8988T (cell line): ENCODE results near the gene LILRB3.
"Not testable (repeated sequence)": the region's sequence is repeated elsewhere in the genome, so short reads cannot be mapped to it uniquely, and the experiment has no call there.

Source experiments
- DNase-seq: peaks from one replicate; pipeline ENCODE4 v3.0.0; 2011

LILRB3 gene

DNA sequence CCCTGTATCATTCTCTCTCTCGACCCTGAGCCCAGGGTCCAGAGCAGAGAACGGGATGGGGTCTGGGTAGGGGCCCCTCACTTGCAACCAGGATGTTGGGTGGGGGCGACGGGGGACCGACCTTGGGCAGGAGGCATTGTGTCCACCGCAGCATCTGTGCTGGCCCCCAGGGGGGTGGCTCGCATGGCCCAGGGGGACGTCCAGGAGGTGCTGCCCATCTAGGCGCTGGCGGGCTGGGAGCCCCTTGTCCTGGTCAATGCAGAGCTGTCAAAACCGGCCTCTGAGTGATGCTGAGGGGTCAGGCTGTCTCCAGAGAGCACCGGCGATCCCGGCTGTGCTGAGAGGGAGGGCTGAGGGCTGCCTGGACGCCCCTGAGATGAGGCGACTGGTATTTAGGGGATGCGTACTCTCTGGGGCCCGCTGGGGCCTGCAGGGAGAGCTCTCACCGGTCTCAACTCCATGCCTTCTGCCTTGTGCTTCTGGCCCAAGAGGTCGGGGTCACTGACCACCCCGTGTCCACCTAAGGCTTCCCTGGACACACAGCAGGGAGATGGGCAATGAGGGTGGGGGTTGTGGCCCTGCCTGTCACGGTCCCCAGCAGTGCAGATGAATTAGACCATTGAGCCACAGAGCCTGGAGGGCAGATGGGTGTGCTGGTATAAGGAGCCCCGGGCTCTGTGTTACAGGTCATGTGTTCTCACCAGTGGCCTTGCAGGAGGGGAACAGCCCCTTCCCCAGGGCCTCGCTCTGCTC is 13.6 kb downstream of the LILRB3 start:
- no peak for DNase-seq

DNA sequence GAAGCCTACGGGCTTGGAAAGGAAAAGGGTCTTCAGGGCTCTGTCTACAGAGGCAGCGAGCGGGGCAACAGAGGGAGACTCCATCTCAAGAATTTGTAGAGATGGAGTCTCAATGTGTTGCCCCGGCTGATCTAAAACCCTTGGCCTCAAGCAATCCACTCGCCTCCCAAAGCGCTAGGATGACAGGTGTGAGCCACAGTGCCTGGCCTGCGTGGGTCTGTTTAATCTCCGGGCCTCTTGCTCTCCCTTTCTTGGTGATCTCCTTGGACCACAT is 14.1 kb downstream of the LILRB3 start:
- no peak for DNase-seq

DNA sequence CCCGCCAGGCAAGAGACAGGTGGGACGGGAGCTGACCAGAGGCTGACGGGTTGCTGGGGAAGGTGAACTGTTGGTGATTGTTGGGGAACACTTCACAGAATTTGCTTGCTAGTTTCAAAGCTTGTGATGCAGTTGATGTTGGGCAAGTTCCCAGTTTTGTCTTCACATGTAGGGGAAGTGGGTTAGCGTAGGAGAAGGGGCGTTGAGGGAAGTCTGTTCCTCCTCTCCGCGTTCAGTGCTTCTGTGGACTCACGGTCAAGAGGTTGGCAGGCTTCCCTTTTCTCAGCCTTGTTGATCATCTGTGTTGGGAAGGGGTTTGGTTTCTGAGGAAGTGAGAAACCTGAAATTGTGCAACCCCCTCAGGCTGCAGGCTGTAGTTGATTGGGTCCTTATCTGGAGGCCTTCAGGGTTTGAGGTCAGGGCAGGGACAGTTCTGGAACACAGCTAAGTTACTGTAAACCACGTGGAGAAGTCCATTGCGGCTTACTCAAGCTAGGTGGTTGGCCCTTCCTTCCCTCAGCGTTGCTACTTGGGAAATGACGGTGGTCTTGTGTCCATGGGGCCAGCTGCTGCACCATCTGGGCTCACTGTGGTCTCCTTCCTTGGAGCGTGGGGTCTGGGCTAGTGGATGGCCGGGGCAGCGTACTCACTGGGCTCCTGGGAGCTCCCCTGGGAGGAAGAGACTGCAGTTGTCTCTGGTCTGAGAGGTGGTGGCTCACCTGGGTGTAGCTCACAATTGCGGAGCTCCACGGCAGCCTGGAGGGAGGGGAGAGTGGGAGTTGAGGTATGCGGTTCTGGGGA is 14.6 kb downstream of the LILRB3 start:
- no peak for DNase-seq

DNA sequence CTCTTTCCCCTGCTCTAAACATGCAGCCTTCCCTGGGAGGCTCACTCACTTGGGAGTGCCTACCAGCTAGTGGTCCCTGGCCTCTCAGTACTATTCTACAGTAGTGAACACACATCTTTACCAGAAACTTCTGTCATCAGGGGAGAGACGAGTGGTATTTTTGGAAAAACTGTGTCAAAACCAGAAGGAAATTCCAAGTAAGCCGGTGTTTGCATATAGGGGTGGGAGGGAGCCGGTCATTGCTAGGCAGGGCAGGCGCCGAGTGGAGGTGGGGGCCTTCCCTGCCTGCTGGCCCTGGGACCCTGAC is 15.2 kb downstream of the LILRB3 start:
- DNase-seq = no peak

DNA sequence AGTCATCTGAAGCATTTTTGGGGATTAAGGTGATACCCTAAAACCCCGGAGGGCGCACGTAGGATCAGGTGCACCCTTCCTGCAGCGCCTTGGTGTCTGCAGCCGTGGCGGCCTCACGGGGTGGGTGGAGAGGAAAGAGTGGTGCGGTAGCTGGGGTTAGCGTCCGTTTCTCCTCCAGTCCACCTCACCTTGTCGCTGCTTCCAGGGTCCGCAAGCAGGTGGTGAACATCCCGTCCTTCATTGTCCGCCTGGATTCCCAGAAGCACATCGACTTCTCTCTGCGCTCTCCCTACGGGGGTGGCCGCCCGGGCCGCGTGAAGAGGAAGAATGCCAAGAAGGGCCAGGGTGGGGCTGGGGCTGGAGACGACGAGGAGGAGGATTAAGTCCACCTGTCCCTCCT is 15.6 kb downstream of the LILRB3 start:
- not testable (repeated sequence) for DNase-seq

DNA sequence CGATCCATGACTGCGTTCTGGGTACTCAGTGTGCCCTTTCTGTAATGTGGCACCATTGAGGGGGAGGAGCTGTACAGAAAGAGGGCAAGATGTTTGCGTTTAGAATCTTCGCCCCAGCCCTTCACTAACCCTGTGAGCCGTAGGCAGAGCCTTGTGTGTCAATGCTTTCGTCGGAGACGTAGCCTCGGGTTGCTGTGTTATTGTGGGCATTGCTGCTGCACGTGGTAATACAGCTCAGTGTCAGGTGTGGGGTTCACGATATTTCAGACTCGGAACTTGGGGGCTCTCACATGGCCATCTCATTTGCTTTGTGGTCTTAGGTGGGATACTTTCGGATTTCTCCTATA is 16.0 kb downstream of the LILRB3 start:
- DNase-seq = no peak

DNA sequence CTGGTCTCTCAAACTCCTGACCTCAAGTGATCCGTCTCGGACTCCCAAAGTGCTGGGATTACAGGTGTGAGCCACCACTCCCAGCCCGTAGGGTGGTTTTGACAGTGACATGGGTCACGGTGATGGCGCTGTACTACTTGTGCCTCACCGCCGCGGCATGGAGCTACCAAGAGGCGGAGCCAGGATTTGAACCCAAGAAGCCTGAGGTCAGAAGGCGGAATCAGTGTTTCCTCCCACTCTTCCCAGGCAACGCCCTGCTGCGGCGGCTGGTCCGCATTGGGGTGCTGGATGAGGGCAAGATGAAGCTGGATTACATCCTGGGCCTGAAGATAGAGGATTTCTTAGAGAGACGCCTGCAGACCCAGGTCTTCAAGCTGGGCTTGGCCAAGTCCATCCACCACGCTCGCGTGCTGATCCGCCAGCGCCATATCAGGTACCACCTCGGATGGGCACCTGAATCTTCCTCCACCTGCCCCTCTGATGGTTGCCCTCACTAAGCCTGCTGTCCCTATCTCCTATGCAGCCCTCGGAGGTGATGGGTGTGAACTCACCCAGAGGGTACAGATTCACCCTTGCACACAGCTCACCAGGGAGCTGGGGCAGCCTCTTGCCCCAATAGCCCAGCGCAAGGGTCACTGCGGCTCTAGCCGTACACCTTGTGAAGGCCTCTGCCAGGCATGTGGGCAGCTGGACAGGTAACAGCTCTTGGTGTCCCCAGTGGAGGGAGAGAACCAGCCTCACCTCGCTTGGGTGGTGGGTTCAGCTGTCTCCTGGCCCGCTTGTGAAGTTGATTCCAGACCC is 16.6 kb downstream of the LILRB3 start:
- no peak for DNase-seq

DNA sequence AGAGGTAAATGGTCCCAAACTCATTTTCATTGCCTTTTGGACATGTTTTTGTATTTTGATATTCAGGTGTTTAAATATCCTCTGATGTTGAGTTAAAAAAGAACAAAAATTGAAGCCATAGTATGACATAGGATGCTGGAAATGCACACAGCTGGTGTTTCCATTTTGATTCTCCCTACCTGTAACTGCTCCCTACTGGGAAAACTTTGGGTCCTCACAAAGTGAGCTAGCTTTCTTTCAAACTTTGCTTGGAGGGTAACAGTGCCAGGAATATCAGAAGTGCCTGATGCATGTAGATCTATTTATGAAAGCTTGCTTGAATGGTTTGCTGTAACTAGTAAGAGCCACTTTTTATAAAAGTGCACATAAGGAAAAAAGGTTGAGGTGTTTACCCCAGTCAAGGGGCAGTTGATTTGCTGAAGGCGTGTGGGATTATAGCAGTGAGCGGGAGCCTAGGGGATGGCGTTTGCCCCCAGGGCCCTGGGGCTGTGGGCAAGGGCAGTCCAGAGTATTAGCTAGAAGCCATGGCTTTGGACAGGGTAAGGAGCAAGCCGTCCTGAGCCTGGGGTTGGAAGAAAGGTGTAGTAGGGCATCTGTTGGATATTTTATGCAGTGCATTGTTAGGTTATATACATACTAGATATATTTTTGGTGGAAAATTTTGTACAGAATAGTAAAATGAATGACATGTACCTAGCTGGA is 17.9 kb downstream of the LILRB3 start:
- DNase-seq = no peak

DNA sequence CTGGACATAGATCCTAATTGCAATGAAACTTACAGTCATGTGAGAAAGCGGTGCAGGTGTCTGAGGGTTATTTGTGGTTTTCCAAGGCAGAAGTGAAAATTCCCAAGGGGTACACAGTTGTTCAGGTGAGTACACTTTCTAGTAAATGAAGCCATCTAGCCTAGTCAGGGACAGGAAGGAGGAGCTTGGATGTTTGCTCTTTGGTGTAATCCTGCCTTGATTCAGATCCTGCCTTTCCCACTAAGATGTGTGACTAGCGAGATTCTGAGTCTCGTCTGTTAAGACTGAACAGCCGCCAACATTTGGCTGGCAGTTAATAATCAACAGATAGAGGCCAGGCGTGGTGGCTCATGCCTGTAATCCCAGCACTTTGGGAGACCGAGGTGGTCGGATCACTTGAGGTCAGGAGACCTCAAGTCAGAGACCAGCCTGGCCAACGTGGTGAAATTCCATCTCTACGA is 19.6 kb downstream of the LILRB3 start:
- DNase-seq = no peak

DNA sequence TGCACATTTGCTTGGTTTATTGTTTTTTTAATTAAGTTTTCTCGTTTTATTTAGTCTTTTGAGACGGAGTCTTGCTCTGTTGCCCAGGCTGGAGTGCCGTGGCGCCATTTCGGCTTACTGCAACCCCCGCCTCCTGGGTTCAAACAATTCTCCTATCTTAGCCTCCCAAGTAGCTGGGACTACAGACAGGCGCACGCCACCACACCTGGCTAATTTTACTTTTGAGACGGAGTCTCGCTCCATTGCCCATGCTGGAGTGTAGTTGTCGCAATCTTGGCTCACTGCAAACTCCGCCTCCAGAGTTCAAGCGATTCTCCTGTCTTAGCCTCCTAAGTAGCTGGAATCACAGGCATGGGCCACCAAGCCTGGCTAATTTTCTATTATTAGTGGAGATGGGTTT is 20.8 kb downstream of the LILRB3 start:
- DNase-seq = no peak

DNA sequence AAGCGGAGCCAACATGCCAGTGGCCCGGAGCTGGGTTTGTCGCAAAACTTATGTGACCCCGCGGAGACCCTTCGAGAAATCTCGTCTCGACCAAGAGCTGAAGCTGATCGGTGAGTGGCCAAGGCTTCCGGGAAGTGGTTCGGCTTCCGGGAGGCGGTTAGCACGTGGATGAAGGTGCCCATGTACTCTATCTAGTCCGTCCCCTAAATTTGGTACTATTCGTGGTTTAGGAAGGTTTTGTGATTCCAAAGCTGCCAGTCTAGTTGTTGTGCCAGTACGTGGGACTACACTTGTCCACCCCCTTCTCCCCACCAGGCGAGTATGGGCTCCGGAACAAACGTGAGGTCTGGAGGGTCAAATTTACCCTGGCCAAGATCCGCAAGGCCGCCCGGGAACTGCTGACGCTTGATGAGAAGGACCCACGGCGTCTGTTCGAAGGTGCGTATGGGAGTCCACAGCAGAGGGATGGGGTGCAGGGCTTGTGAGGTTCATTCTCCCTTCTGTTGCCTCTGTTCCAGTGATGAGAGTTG is 21.6 kb downstream of the LILRB3 start:
- no peak for DNase-seq

DNA sequence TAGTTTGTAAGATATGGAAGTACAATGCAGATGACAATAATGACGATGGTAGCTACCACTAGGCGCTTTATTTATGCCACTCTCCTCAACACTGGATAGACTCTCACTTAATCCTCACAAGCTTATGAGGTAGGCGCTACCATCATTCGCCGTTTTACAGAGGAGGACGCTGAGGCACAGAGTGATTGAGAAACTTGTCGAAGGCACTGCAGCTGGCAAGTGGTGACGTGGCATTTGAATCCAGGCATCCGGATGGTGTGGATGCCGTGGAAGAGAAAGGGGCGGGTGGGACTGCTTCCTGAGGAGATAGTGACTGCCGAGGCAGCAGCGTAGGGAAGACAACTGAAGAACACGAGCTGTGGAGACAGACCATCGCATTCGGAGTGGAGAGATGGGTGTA is 23.4 kb downstream of the LILRB3 start:
- DNase-seq = no peak

DNA sequence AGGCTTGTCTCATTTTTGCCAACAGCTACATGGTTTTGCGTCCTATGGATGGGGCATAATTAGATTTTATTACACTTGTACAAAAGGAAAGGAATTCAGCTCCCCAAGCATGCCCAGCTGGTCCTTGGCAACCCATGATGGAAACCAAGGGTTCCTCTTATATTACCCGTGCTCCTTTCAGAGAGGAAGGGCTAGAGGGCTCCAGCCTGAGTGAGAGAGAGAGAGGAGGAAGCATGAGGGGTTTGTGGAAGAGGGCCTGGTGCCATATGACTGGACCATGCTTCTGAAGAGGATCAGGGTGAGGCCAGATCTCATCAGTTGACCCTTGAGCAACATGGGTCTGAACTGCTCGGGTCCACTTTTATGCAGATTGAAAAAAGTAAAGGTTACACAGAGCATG is 25.7 kb downstream of the LILRB3 start:
- DNase-seq = no peak

DNA sequence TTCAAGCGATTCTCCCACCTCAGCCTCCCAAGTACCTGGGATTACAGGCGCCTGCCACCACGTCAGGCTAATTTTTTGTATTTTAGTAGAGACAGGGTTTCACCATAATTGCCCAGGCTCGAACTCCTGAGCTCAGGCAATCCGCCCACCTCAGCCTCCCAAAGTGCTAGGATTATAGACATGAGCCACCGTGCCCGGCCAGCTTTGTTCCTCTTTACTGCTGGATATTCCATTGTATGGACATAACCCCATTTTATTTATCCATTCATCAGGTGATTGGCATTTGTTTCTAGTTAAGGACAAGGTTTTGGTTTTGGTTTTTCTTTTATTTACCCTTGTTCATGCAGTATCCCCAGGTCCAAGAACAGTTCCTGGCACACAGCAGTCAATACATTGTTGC is 26.3 kb downstream of the LILRB3 start:
- no peak for DNase-seq

DNA sequence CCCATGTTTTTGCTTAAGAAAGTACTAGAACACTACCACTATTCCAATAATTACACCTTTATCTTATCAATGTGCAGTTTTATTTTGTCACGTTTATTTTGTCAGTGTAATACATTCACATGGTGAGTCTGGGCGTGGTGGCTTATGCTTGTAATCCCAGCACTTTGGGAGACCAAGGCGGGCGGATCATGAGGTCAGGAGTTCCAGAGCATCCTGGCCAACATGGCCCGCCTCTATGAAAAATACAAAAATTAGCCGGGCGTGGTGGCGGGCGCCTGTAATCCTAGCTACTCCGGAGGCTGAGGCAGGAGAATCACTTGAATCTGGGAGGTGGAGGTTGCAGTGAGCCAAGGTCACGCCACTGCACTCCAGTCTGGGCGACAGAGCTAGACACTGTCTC is 28.3 kb downstream of the LILRB3 start:
- not testable (repeated sequence) for DNase-seq

DNA sequence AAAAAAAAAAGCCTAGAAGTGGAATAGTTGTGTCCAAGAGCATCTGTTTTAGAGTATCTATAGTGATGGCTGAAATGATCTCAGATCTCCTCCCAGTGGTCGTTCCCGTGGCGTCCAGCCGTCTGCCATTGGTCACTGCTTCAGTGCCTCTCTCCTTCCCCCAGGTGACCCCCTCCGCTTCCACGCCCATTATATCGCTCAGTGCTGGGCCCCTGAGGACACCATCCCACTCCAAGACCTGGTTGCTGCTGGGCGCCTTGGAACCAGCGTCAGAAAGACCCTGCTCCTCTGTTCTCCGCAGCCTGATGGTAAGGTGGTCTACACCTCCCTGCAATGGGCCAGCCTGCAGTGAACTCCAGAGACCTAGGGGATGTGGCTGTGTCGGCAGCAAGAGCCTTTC is 29.8 kb downstream of the LILRB3 start:
- no peak for DNase-seq

DNA sequence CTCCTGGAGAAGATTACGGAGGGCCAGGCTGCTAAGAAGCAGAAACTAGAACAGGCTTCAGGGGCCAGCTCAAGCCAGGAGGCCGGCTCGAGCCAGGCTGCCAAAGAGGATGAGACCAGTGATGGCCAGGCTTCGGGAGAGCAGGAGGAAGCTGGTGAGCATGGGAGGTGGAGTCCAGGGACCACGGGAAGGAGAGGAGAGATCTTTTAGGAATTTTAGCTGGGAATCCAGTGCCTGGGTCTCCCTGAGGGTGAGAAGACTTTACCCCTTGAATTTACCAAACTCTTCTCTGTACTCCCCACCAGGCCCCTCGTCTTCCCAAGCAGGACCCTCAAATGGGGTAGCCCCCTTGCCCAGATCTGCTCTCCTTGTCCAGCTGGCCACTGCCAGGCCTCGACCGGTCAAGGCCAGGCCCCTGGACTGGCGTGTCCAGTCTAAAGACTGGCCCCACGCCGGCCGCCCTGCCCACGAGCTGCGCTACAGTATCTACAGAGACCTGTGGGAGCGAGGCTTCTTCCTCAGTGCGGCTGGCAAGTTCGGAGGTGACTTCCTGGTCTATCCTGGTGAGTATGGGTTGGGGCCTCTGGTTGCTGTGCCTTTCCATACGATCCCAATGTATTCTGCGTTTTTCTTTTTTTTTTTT is 30.9 kb downstream of the LILRB3 start:
- DNase-seq = no peak

DNA sequence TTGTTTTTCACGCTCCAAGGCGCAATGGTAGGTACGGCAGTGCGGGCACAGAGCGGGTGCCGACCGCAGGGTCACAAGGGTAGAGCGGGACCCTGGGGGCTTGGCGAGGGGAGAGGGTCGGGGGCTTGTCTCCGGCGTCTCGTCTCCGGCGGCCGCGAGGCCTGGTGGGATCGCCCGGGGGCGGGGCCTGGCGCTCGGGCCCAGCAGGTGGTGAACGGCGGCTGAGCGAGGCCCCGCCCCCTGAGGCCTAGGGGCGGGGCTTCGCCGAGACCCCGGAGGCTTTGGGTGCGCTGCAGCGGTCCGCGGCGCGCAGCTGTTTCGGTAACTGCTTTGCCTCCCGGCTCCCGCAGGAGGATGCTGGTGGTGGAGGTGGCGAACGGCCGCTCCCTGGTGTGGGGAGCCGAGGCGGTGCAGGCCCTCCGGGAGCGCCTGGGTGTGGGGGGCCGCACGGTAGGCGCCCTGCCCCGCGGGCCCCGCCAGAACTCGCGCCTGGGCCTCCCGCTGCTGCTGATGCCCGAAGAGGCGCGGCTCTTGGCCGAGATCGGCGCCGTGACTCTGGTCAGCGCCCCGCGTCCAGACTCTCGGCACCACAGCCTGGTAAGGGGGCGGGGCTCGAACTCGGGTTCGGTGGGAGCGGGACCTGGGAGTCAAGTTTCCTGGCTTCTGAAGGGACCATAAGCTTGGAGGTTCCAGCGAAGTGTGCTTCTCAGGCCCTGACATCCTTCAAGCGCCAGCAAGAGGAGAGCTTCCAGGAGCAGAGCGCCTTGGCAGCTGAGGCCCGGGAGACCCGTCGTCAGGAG is 31.6 kb downstream of the LILRB3 start, which contains the start of gene TSEN34:
TSEN34 (plus strand) TSS at position 298 of the 800 bp plus-strand sequence; CDS start at position 355, 57 bp downstream.
- DNase-seq = no peak

DNA sequence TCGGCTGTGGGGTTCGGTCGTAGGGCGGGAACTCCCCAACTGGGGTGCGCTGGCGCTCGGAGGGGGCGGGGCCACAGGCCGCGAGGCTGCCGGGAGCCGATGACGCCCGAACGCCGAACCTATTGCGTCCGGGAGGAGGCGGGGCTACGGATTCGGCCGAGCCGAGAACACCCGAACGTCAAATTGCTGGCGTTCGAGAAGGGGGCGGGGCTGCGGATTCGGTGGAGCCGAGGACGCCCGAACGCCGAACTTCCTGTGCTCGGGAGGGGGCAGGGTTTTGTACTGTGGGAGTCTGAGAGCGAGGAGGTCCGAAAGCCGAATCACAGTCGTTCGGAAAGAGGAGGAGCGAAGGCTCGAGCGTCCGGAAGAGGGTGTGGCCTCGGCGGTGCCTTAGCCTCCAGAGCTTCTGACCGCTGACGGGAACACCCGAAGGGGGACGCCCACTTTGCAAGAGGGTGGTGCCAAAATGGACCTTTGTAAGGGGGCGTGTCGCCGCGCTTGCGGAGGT is 32.2 kb downstream of the LILRB3 start:
- DNase-seq = no peak

DNA sequence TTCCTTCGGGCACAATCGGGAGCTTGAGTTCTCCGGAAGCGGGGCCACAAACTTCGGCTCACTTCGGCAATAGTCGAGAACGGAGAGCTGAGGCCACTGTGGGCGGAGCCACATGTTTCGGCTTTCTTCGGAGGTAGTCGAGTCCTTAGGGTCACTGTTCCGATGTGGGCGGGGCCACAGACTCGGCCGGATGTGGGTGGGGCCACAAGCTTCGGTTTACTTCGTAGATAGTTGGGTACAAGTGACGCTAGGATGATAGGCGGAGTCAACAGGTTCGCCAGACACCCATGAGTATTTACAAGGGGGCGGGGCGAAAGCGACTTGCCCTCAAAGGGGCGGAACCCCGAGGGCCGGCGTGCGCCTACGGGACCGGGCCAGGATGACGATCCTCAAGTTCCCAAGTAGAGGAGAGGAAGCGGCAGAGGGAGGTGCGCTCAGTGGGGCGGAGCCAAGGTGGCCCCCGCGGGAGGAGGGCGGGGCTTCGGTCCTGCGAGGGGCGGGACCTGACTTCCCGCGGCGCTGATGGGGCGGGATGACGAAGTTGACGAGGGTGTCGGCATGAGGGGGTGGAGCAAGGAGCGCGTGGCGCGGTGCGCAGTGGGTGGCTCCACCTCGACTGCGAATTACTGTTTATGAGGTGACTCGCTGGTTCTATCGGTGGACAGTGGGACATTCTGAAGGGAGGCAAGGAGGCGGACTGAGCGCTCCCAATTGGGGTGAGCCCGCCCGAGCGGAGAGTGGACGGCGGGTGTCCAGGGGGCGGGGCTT is 32.9 kb downstream of the LILRB3 start:
- DNase-seq = peak; percentile 60
